Astrocyte of the spinal cord (primary cell): ENCODE measurements around the gene KANK2.

ENCODE experiments used
- DNase-seq: peaks from one replicate; pipeline ENCODE4 v3.0.0; 2011; ENCODE audit warnings: low read depth, low spot score
- H3K4me3 ChIP-seq: 2 replicates; pipeline ENCODE4 v1.5.1; 2011; ENCODE audit warnings: low read depth, mild to moderate bottlenecking, low read length, moderate library complexity
- CTCF ChIP-seq: IDR thresholded peaks from 2 replicates; pipeline ENCODE4 v1.5.1; 2012; ENCODE audit warnings: low read depth, mild to moderate bottlenecking, low read length, inconsistent platforms
- in situ Hi-C: cut with HindIII; loops from 2 replicates; pipeline ENCODE4 v1.10.0; 2017; ENCODE audit warnings: low sequenced_read_pairs

Gene KANK2

GRCh38 chr19:11225815-11226214 lies 28.5 kb upstream of the KANK2 start:
- DNase-seq, result no peak
- TF ChIP-seq CTCF, result no peak
- in situ Hi-C loops, result no loop called here
- H3K4me3 ChIP-seq, result no peak overlapping the region

GRCh38 chr19:11225172-11225571 lies 27.8 kb upstream of the KANK2 start:
- TF ChIP-seq CTCF, result no peak
- H3K4me3 ChIP-seq, result no peak overlapping the region
- in situ Hi-C loops, result no loop called here

GRCh38 chr19:11224429-11224828 lies 27.1 kb upstream of the KANK2 start:
- DNase-seq, result no peak
- no peak overlapping the region for H3K4me3 ChIP-seq
- in situ Hi-C loops, result no loop called here
- TF ChIP-seq CTCF, result no peak

More at GRCh38 chr19:11225172-11225571, 27.8 kb upstream of the KANK2 start:
- DNase-seq, result no peak

- H3K4me3 ChIP-seq, result no peak overlapping the region
- no peak for TF ChIP-seq CTCF
- in situ Hi-C loops, result no loop called here
- DNase-seq, result no peak
Observed at GRCh38 chr19:11223200-11223599, 25.9 kb upstream of the KANK2 start.

- H3K4me3 ChIP-seq, result no peak overlapping the region
- no peak for DNase-seq
- in situ Hi-C loops, result no loop called here
- TF ChIP-seq CTCF, result no peak
Observed at GRCh38 chr19:11221082-11221598, 23.8 kb upstream of the KANK2 start.

- in situ Hi-C loops, result no loop called here
- DNase-seq, result no peak
Observed at GRCh38 chr19:11214387-11214786, 17.0 kb upstream of the KANK2 start.

More at GRCh38 chr19:11214387-11214786, 17.0 kb upstream of the KANK2 start:
- TF ChIP-seq CTCF, result no peak
- H3K4me3 ChIP-seq, result no peak overlapping the region
